IMR-90 (cell line): ENCODE measurements around the gene ZNF138. TPM values are rescaled to one million over a fixed set of nuclear protein-coding genes. Genes with fewer than 3 reads are reported as not detected.
"Not testable (repeated sequence)": the region's sequence is repeated elsewhere in the genome, so short reads cannot be mapped to it uniquely, and the experiment has no call there.

Experiments used
- ATAC-seq: fragments of 200-7000 bp; cut with Tn5 transposase; 2 replicates; pipeline ENCODE4 v1.9.1; 2020; ENCODE audit warnings: low read depth, mild to moderate bottlenecking, moderate library complexity
- BruUV-seq: library from RNA; stranded (reverse); fragments of 400-500 nt; replicated peaks from 2 replicates; lab custom pipeline; 2021; lab: Mats Ljungman, UMichigan
- CTCF ChIA-PET: fragments of 300-600 bp; formaldehyde crosslinking; extraction: SDS; loops from one replicate; lab custom pipeline; 2021; ENCODE audit warnings: antibody characterized with exemption; lab: Yijun Ruan, JAX
- POLR2A ChIA-PET: fragments of 300-600 bp; sonication (Branson Sonifier 250); formaldehyde crosslinking; loops from one replicate; lab custom pipeline; 2022; ENCODE audit warnings: antibody characterized with exemption; ENCODE audit not compliant: unreplicated experiment; lab: Charles Lee
- DNase-seq: peaks from one replicate; pipeline ENCODE4 v3.0.0; 2013
- H2AFZ ChIP-seq: replicated peaks from 2 replicates; pipeline ENCODE3; 2013; ENCODE audit warnings: low read length, mild to moderate bottlenecking; ENCODE audit not compliant: poor library complexity
- H2AK5ac ChIP-seq: 2 replicates; pipeline ENCODE4 v1.6.1; 2013; ENCODE audit warnings: low read depth, low read length, inconsistent platforms
- H2AK9ac ChIP-seq: replicated peaks from 2 replicates; pipeline ENCODE3; 2013; ENCODE audit warnings: mild to moderate bottlenecking, low read depth, low read length, moderate library complexity; ENCODE audit not compliant: poor library complexity
- H2BK120ac ChIP-seq: 2 replicates; pipeline ENCODE4 v1.6.1; 2013; ENCODE audit warnings: low read depth, low read length, inconsistent platforms
- H2BK15ac ChIP-seq: 3 replicates; pipeline ENCODE4 v1.6.1; 2013; ENCODE audit warnings: low read depth, low read length, inconsistent platforms
- H2BK20ac ChIP-seq: 2 replicates; pipeline ENCODE4 v1.6.1; 2013; ENCODE audit warnings: low read depth, mild to moderate bottlenecking, inconsistent platforms, low read length, moderate library complexity
- H2BK5ac ChIP-seq: 2 replicates; pipeline ENCODE4 v1.6.1; 2013; ENCODE audit warnings: mild to moderate bottlenecking, low read depth, low read length, inconsistent platforms; ENCODE audit not compliant: poor library complexity, severe bottlenecking
- H3K14ac ChIP-seq: replicated peaks from 2 replicates; pipeline ENCODE4 v1.6.1; 2013; ENCODE audit warnings: low read depth, low read length, inconsistent platforms
- H3K18ac ChIP-seq: 2 replicates; pipeline ENCODE4 v1.6.1; 2013; ENCODE audit warnings: low read depth, low read length, control low read depth
- H3K23ac ChIP-seq: 2 replicates; pipeline ENCODE4 v1.6.1; 2013; ENCODE audit warnings: low read depth, low read length, inconsistent platforms
- H3K27ac ChIP-seq: 2 replicates; pipeline ENCODE4 v1.5.1; 2013; ENCODE audit warnings: mild to moderate bottlenecking, control low read depth, low read length; ENCODE audit not compliant: insufficient read depth
- H3K27me3 ChIP-seq: 2 replicates; pipeline ENCODE4 v1.6.1; 2013; ENCODE audit warnings: low read length; ENCODE audit not compliant: control insufficient read depth, insufficient read depth
- H3K36me3 ChIP-seq: 2 replicates; pipeline ENCODE4 v1.6.1; 2013; ENCODE audit warnings: low read length, mixed read lengths; ENCODE audit not compliant: control insufficient read depth, insufficient read depth
- H3K4ac ChIP-seq: 2 replicates; pipeline ENCODE4 v1.6.1; 2013; ENCODE audit warnings: low read depth, low read length, inconsistent platforms
- H3K4me1 ChIP-seq: 2 replicates; pipeline ENCODE4 v1.6.1; 2013; ENCODE audit warnings: low read length, mixed read lengths; ENCODE audit not compliant: control insufficient read depth, insufficient read depth
- H3K4me2 ChIP-seq: 2 replicates; pipeline ENCODE4 v1.6.1; 2013; ENCODE audit warnings: low read depth, mild to moderate bottlenecking, control low read depth, low read length, moderate library complexity
- H3K4me3 ChIP-seq: 2 replicates; pipeline ENCODE4 v1.5.1; 2013; ENCODE audit warnings: low read depth, mild to moderate bottlenecking, control low read depth, low read length, moderate library complexity; ENCODE audit not compliant: insufficient read depth
- H3K56ac ChIP-seq: 2 replicates; pipeline ENCODE4 v1.6.1; 2013; ENCODE audit warnings: low read length, inconsistent platforms; ENCODE audit not compliant: insufficient read depth; ENCODE audit errors: extremely low read depth
- H3K79me1 ChIP-seq, 2 experiments: 2 replicates each; pipeline ENCODE4 v1.6.1; 2013; ENCODE audit warnings: low read length in 2 of 2, inconsistent platforms in 1 of 2, low read depth in 1 of 2
- H3K9ac ChIP-seq: 2 replicates; pipeline ENCODE4 v1.6.1; 2013; ENCODE audit warnings: low read depth, low read length, control low read depth
- H3K9me1 ChIP-seq: 2 replicates; pipeline ENCODE4 v1.6.1; 2013; ENCODE audit warnings: low read length, inconsistent platforms; ENCODE audit not compliant: insufficient read depth
- H3K9me3 ChIP-seq: 2 replicates; pipeline ENCODE4 v1.6.1; 2013; ENCODE audit warnings: low read length; ENCODE audit not compliant: control insufficient read depth, insufficient read depth
- H4K20me1 ChIP-seq: 2 replicates; pipeline ENCODE4 v1.6.1; 2013; ENCODE audit warnings: low read length, inconsistent platforms; ENCODE audit not compliant: insufficient read depth
- H4K5ac ChIP-seq: 2 replicates; pipeline ENCODE4 v1.6.1; 2013; ENCODE audit warnings: mild to moderate bottlenecking, low read depth, low read length, control low read depth
- H4K8ac ChIP-seq, 2 experiments: 2 replicates each; pipeline ENCODE4 v1.6.1; 2013; ENCODE audit warnings: low read depth in 2 of 2, low read length in 2 of 2, control low read depth in 1 of 2, inconsistent platforms in 1 of 2
- H4K91ac ChIP-seq: 2 replicates; pipeline ENCODE4 v1.6.1; 2013; ENCODE audit warnings: low read depth, low read length, inconsistent platforms; ENCODE audit not compliant: insufficient read depth
- WGBS, 2 experiments: methylation state at CpG; one replicate each; pipeline versions ENCODE4 v1.1.5 to v1.1.7; 2013; ENCODE audit warnings: missing lambda C conversion rate in 2 of 2; ENCODE audit not compliant: insufficient read length in 1 of 2; ENCODE audit errors: extremely low coverage in 2 of 2; 5-methylcytosine and 5-hydroxymethylcytosine counted together
- dilution Hi-C: fragments of 300-500 bp; cut with HindIII; formaldehyde crosslinking; loops from one replicate; pipeline ENCODE4 v1.14.3; 2018; ENCODE audit warnings: low sequenced_read_pairs; ENCODE audit not compliant: unreplicated experiment
- in situ Hi-C: fragments of 300-500 bp; cut with MboI; formaldehyde crosslinking; loops from 3 replicates; pipeline ENCODE4 v1.14.3; 2019; ENCODE audit warnings: low sequenced_read_pairs, inconsistent platforms, mixed read lengths
- intact Hi-C: fragments of 100-400 bp; cut with micrococcal nuclease; formaldehyde crosslinking; loops from 2 replicates; pipeline ENCODE4 v1.10.0; 2022
- polyA plus RNA-seq, 3 experiments: library from polyadenylated mRNA; depleted of rRNA; stranded (reverse); fragments of >200 nt; gene quantifications; 2 replicates each; pipeline ENCODE4 v1.2.3, GENCODE V29; 2012; ENCODE audit warnings: low replicate concordance in 1 of 3
- total RNA-seq: library from RNA; depleted of rRNA; stranded (reverse); fragments of >200 nt; gene quantifications from 2 replicates; pipeline ENCODE4 v1.2.3, GENCODE V29; 2012

ZNF138 gene
- total and polyA plus RNA-seq, 2 of the 4 experiments (the other 2 are of a cell fraction) = 3.2 to 3.6 TPM

GRCh38 chr7:64789241-64789640 is 5.0 kb upstream of the ZNF138 start:
- H3K9me1 ChIP-seq, H3K9ac ChIP-seq, H2BK15ac ChIP-seq, dilution Hi-C loops, H4K8ac ChIP-seq, H3K36me3 ChIP-seq, H4K91ac ChIP-seq, H2BK120ac ChIP-seq, ATAC-seq, H2AFZ ChIP-seq, POLR2A ChIA-PET, H4K20me1 ChIP-seq, H3K4me3 ChIP-seq, H3K14ac ChIP-seq, H3K56ac ChIP-seq, H4K5ac ChIP-seq, in situ Hi-C loops, H3K9me3 ChIP-seq, DNase-seq, H3K27me3 ChIP-seq, H2AK5ac ChIP-seq, H2AK9ac ChIP-seq, H3K4ac ChIP-seq, H2BK5ac ChIP-seq, BruUV-seq, H3K27ac ChIP-seq, H3K79me1 ChIP-seq, H3K23ac ChIP-seq, H3K18ac ChIP-seq, H2BK20ac ChIP-seq, H3K4me1 ChIP-seq, intact Hi-C loops, CTCF ChIA-PET, H3K4me2 ChIP-seq: not testable (repeated sequence)
- WGBS, 2 experiments = 20% methylated on average over 1 of the region's 11 CpGs; no CpG with 5 or more reads in 1 of the 2 experiments
